CD4-positive, alpha-beta T cell treated with Interleukin-15 for 4 hours (primary cell): ENCODE measurements around the gene BMP8A.
"Not testable (repeated sequence)": the region's sequence is repeated elsewhere in the genome, so short reads cannot be mapped to it uniquely, and the experiment has no call there.

Source experiments
- DNase-seq: peaks from one replicate; pipeline ENCODE4 v3.0.0-alpha.2; 2020; ENCODE audit warnings: low spot score

Gene BMP8A

GRCh38 chr1:39483276-39483675 lies 8.2 kb upstream of the BMP8A start:
- no peak for DNase-seq

- no peak for DNase-seq
Measured at GRCh38 chr1:39484564-39484963, 6.9 kb upstream of the BMP8A start.

GRCh38 chr1:39485046-39485803 lies 6.2 kb upstream of the BMP8A start:
- DNase-seq: no peak

GRCh38 chr1:39488012-39488545 lies 3.4 kb upstream of the BMP8A start:
- no peak for DNase-seq

- no peak for DNase-seq
Measured at GRCh38 chr1:39488793-39489566, 2.5 kb upstream of the BMP8A start.

- DNase-seq: no peak
Measured at GRCh38 chr1:39489567-39490239, 1.7 kb upstream of the BMP8A start.

GRCh38 chr1:39490596-39491145 lies 765 bp upstream of the BMP8A start:
- peak; percentile 5 for DNase-seq

GRCh38 chr1:39492118-39493042 lies 944 bp downstream of the BMP8A start:
- not testable (repeated sequence) for DNase-seq

GRCh38 chr1:39493043-39493810 lies 1.8 kb downstream of the BMP8A start:
- DNase-seq: not testable (repeated sequence)

- DNase-seq: no peak
Measured at GRCh38 chr1:39494671-39495410, 3.4 kb downstream of the BMP8A start.

- not testable (repeated sequence) for DNase-seq
Measured at GRCh38 chr1:39496520-39496919, 5.1 kb downstream of the BMP8A start.

GRCh38 chr1:39497585-39497984 lies 6.1 kb downstream of the BMP8A start:
- DNase-seq: no peak

- DNase-seq: not testable (repeated sequence)
Measured at GRCh38 chr1:39498096-39498710, 6.8 kb downstream of the BMP8A start.

GRCh38 chr1:39498821-39499220 lies 7.4 kb downstream of the BMP8A start:
- not testable (repeated sequence) for DNase-seq

- no peak for DNase-seq
Measured at GRCh38 chr1:39499668-39500067, 8.2 kb downstream of the BMP8A start.

GRCh38 chr1:39500862-39501389 lies 9.5 kb downstream of the BMP8A start:
- DNase-seq: no peak

- DNase-seq: no peak
Measured at GRCh38 chr1:39501666-39502065, 10.2 kb downstream of the BMP8A start.

- not testable (repeated sequence) for DNase-seq
Measured at GRCh38 chr1:39504436-39504835, 13.0 kb downstream of the BMP8A start.

GRCh38 chr1:39505289-39505688 lies 13.9 kb downstream of the BMP8A start:
- no peak for DNase-seq
